GM12878 (cell line): ENCODE data around the gene CCDC141. TPM values are rescaled to one million over a fixed set of nuclear protein-coding genes. Genes with fewer than 3 reads are reported as not detected.

ENCODE experiments used
- ASH2L ChIP-seq: fragments of 300-600, 200-600 bp; sonication (generic); IDR thresholded peaks from 2 replicates; pipeline ENCODE4 v1.6.1; 2017; ENCODE audit warnings: low read depth, mild to moderate bottlenecking, borderline replicate concordance
- CEBPB ChIP-seq, 2 experiments: fragments of 150-350 bp in 1 of 2; IDR thresholded peaks; 2 replicates each; pipeline ENCODE4 v1.6.1; 2012 to 2014; ENCODE audit warnings: low read depth in 2 of 2, low read length in 2 of 2, borderline replicate concordance in 1 of 2, inconsistent platforms in 1 of 2
- CHD4 ChIP-seq: fragments of 200-600 bp; sonication (generic); IDR thresholded peaks from 2 replicates; pipeline ENCODE4 v1.6.1; 2016; ENCODE audit warnings: mild to moderate bottlenecking
- DPF2 ChIP-seq: fragments of 450-650 bp; IDR thresholded peaks from 2 replicates; pipeline ENCODE4 v1.6.1; 2017; ENCODE audit warnings: mild to moderate bottlenecking
- E2F8 ChIP-seq: fragments of 450-650 bp; IDR thresholded peaks from 2 replicates; pipeline ENCODE4 v1.6.1; 2018; ENCODE audit warnings: mild to moderate bottlenecking, low read depth, moderate library complexity; ENCODE audit not compliant: partially characterized antibody
- ESRRA ChIP-seq: IDR thresholded peaks from 2 replicates; pipeline ENCODE4 v1.6.1; 2012; ENCODE audit warnings: mild to moderate bottlenecking, low read length, improper control_type of control experiment
- ETV6 ChIP-seq, 2 experiments: fragments of 450-650 bp in 1 of 2; IDR thresholded peaks in 1 of 2; conservative IDR thresholded peaks in 1 of 2; 2 replicates each; pipeline ENCODE4 v1.6.1; 2014; ENCODE audit warnings: antibody characterized with exemption in 1 of 2, borderline replicate concordance in 1 of 2, low read depth in 1 of 2, mild to moderate bottlenecking in 1 of 2, moderate library complexity in 1 of 2
- HDAC2 ChIP-seq: fragments of 200-600 bp; sonication (generic); IDR thresholded peaks from 2 replicates; pipeline ENCODE4 v1.6.1; 2017
- KAT2A ChIP-seq: conservative IDR thresholded peaks from 2 replicates; pipeline ENCODE4 v1.6.1; 2011; ENCODE audit warnings: low read depth, low read length; ENCODE audit not compliant: control insufficient read depth
- KDM1A ChIP-seq: fragments of 200-600 bp; sonication (generic); IDR thresholded peaks from 2 replicates; pipeline ENCODE4 v1.6.1; 2016; ENCODE audit warnings: borderline replicate concordance
- MXI1 ChIP-seq: fragments of 150-350 bp; IDR thresholded peaks from 2 replicates; pipeline ENCODE4 v1.6.1; 2011; ENCODE audit warnings: low read depth, mild to moderate bottlenecking, inconsistent platforms, low read length, improper control_type of control experiment
- NR2C2 ChIP-seq: IDR thresholded peaks from 2 replicates; pipeline ENCODE4 v1.6.1; 2011; ENCODE audit warnings: borderline replicate concordance, low read depth; ENCODE audit not compliant: control insufficient read depth, insufficient read length
- REST ChIP-seq: IDR thresholded peaks from 2 replicates; pipeline ENCODE4 v1.6.1; 2012; ENCODE audit warnings: mild to moderate bottlenecking, low read depth, low read length
- RFX5 ChIP-seq: IDR thresholded peaks from 2 replicates; pipeline ENCODE4 v1.6.1; 2011; ENCODE audit warnings: low read depth, low read length, improper control_type of control experiment
- SIN3A ChIP-seq: IDR thresholded peaks from 2 replicates; pipeline ENCODE4 v1.6.1; 2012; ENCODE audit warnings: low read depth, low read length, improper control_type of control experiment
- SMAD1 ChIP-seq: fragments of 450-650 bp; IDR thresholded peaks from 2 replicates; pipeline ENCODE4 v1.6.1; 2018; ENCODE audit warnings: mild to moderate bottlenecking, low read depth; ENCODE audit not compliant: partially characterized antibody
- SP1 ChIP-seq: IDR thresholded peaks from one replicate; pipeline ENCODE4 v1.6.1; 2011; ENCODE audit warnings: low read depth, low read length
- SRF ChIP-seq, 2 experiments: IDR thresholded peaks; 2 replicates each; pipeline ENCODE4 v1.6.1; 2011; ENCODE audit warnings: low read depth in 2 of 2, low read length in 2 of 2, mild to moderate bottlenecking in 1 of 2, moderate library complexity in 1 of 2
- TCF7 ChIP-seq: IDR thresholded peaks from 2 replicates; pipeline ENCODE4 v1.6.1; 2014; ENCODE audit warnings: antibody characterized with exemption, borderline replicate concordance
- ZBTB11 ChIP-seq: fragments of 450-650 bp; formaldehyde crosslinking; IDR thresholded peaks from 2 replicates; pipeline ENCODE4 v1.5.0; 2022; ENCODE audit warnings: mild to moderate bottlenecking, missing genetic modification characterization
- ZNF622 ChIP-seq: fragments of 450-650 bp; IDR thresholded peaks from 2 replicates; pipeline ENCODE4 v1.6.1; 2017; ENCODE audit warnings: mild to moderate bottlenecking, inconsistent platforms
- ZSCAN29 ChIP-seq: fragments of 450-650 bp; IDR thresholded peaks from 2 replicates; pipeline ENCODE4 v1.6.1; 2017; ENCODE audit warnings: mild to moderate bottlenecking, moderate library complexity
- polyA plus RNA-seq, 11 experiments: library from polyadenylated mRNA; depleted of rRNA in 4 of 11; unstranded in 6 of 11; stranded (reverse) in 5 of 11; fragments of >200 nt; fragmentation: Nextera tagmentation in 4 of 11; fragmentation: Illumina TruSeq in 1 of 11; extraction: Ambion mirVana in 4 of 11; extraction: Trizol in 1 of 11; gene quantifications; 1 replicate in 1 of 11; 2 replicates in 10 of 11; pipeline versions ENCODE4 v1.2.1 to v1.2.3, GENCODE V29; 2011 to 2016; ENCODE audit warnings: inconsistent platforms in 2 of 11, missing spikeins in 2 of 11, low read depth in 1 of 11
- total RNA-seq, 4 experiments: library from RNA; depleted of rRNA in 3 of 4; stranded (reverse); fragments of >200 nt in 3 of 4; fragmentation: Illumina TruSeq in 1 of 4; extraction: Trizol in 1 of 4; gene quantifications; 2 replicates each; pipeline versions ENCODE4 v1.2.1 to v1.2.3, GENCODE V29; 2013 to 2021

The CCDC141 gene
- total and polyA plus RNA-seq, 10 of the 15 experiments (the other 5 are each of a cell fraction or from before 2014, with no cell fraction given) = 0.84 to 12.5 (median 3.6) TPM

GRCh38 chr2:179049546-179050311, at the start of gene CCDC141 (continued):
- TF ChIP-seq KAT2A (no peak), CHD4 (no peak), NR2C2 (no peak), KDM1A (no peak), TCF7 (no peak), ZNF622 (no peak), RFX5 (no peak), ASH2L (no peak), SMAD1 (no peak), ZSCAN29 (no peak), HDAC2 (no peak), REST (no peak), ETV6 (conservative IDR thresholded peaks at IDR 0.05 in 1 of 2, IDR thresholded peaks at IDR 0.05 in 1 of 2; ENCODE audit: borderline replicate concordance in 1 of 2, low read depth in 1 of 2) (no peak), MXI1 (no peak), E2F8 (no peak), ESRRA (no peak), DPF2 (no peak), SRF (IDR thresholded peaks at IDR 0.05; ENCODE audit: low read depth in 2 of 2, low read length in 2 of 2) (no peak), ZBTB11 (CRISPR knock-in tag) (no peak), SIN3A (no peak), SP1 (no peak), CEBPB (IDR thresholded peaks at IDR 0.05; ENCODE audit: borderline replicate concordance in 1 of 2, low read depth in 2 of 2, low read length in 2 of 2) (no peak)
